ENCODE data around the gene SMIM35. TPM values are rescaled to one million over a fixed set of nuclear protein-coding genes. Genes with fewer than 3 reads are reported as not detected.

Gene SMIM35
- total RNA-seq, 4 donors from 2014 or later, result not detected

- TF ChIP-seq CTCF (IDR thresholded peaks at IDR 0.05; ENCODE audit: low read depth), result no peak
Observed at GRCh38 chr11:117989351-117990102, 97.2 kb downstream of the SMIM35 start.

GRCh38 chr11:117986981-117987574 is 99.7 kb downstream of the SMIM35 start:
- TF ChIP-seq CTCF (IDR thresholded peaks at IDR 0.05; ENCODE audit: low read depth), result no peak

GRCh38 chr11:117985953-117986887 is 100.5 kb downstream of the SMIM35 start, which contains the start of gene IL10RA:
TSS of gene IL10RA (plus strand) at chr11:117986394. CDS start at chr11:117986468, 74 bp downstream.
- TF ChIP-seq CTCF (IDR thresholded peaks at IDR 0.05; ENCODE audit: low read depth), result no peak

- TF ChIP-seq CTCF (IDR thresholded peaks at IDR 0.05; ENCODE audit: low read depth), result no peak
Observed at GRCh38 chr11:117984476-117984875, 102.3 kb downstream of the SMIM35 start.

GRCh38 chr11:117983163-117983475 is 103.6 kb downstream of the SMIM35 start:
- TF ChIP-seq CTCF (IDR thresholded peaks at IDR 0.05; ENCODE audit: low read depth), result no peak

- TF ChIP-seq CTCF (IDR thresholded peaks at IDR 0.05; ENCODE audit: low read depth), result no peak
Observed at GRCh38 chr11:117980720-117981119, 106.0 kb downstream of the SMIM35 start.

- TF ChIP-seq CTCF (IDR thresholded peaks at IDR 0.05; ENCODE audit: low read depth), result no peak
Observed at GRCh38 chr11:117980280-117980679, 106.5 kb downstream of the SMIM35 start.

All from subcutaneous adipose tissue (tissue), 4 donors.